ENCODE results near the gene NCS1. TPM values are rescaled to one million over a fixed set of nuclear protein-coding genes. Genes with fewer than 3 reads are reported as not detected.

NCS1 gene
- total RNA-seq, 1 donor from 2014 or later, result 20.1 TPM

DNA sequence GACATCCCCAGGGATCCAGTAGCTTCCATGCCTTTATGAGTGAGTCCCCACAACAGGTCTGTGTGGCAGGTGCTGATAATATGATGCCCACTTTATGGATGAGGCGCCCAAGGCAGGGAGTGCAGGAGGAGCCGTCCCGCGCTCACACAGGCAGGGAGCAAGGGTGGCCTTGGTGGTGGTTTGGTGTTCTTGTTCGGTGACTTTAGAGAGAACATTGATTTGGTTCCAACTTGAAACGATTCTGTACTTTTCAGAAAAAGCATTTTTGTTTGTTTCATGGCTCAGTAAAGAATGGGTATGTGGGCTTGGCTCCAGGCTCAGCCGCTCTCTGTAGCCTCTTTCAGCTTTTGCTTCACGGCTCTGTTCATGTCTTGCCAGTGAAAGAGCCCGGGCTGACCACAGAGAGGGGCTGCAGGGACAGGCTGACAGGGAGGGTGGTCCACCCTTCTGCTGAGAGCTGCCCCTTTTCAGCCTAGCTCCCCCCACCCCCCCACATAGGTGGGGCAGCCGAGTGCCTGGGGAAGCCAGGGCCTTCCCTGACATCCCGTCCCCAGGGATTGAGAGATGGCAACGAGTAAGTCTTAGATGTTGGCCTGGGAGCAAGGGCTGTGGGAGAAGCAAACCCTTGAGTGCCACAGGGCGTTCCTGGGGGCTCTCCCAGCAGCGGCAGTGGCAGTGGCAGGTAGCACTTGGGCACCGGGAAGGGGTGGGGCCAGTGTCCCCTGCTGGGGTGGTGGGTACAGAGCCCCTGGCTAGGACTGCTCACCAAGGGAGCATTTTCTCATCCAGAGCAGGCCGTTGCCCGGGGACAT lies 28.0 kb downstream of the NCS1 start:
- Mint-ChIP-seq H3K27me3 (ENCODE audit: unreplicated experiment) (peaks cover 4% of the 10 kb centered on the region), H3K4me1 (ENCODE audit: unreplicated experiment) (peaks cover 18% of the 10 kb centered on the region), H3K4me3 (ENCODE audit: unreplicated experiment) (no peak overlapping the region), H3K27ac (ENCODE audit: unreplicated experiment) (no peak overlapping the region), H3K36me3 (ENCODE audit: low read depth, unreplicated experiment) (no peaks in the 10 kb centered on the region), H3K9me3 (ENCODE audit: unreplicated experiment) (no peaks in the 10 kb centered on the region)
- no peak for DNase-seq (ENCODE audit: low spot score)
- TF ChIP-seq, protein P1, sequence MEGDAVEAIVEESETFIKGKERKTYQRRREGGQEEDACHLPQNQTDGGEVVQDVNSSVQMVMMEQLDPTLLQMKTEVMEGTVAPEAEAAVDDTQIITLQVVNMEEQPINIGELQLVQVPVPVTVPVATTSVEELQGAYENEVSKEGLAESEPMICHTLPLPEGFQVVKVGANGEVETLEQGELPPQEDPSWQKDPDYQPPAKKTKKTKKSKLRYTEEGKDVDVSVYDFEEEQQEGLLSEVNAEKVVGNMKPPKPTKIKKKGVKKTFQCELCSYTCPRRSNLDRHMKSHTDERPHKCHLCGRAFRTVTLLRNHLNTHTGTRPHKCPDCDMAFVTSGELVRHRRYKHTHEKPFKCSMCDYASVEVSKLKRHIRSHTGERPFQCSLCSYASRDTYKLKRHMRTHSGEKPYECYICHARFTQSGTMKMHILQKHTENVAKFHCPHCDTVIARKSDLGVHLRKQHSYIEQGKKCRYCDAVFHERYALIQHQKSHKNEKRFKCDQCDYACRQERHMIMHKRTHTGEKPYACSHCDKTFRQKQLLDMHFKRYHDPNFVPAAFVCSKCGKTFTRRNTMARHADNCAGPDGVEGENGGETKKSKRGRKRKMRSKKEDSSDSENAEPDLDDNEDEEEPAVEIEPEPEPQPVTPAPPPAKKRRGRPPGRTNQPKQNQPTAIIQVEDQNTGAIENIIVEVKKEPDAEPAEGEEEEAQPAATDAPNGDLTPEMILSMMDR (IDR thresholded peaks at IDR 0.05; ENCODE audit: unreplicated experiment), result no peak

DNA sequence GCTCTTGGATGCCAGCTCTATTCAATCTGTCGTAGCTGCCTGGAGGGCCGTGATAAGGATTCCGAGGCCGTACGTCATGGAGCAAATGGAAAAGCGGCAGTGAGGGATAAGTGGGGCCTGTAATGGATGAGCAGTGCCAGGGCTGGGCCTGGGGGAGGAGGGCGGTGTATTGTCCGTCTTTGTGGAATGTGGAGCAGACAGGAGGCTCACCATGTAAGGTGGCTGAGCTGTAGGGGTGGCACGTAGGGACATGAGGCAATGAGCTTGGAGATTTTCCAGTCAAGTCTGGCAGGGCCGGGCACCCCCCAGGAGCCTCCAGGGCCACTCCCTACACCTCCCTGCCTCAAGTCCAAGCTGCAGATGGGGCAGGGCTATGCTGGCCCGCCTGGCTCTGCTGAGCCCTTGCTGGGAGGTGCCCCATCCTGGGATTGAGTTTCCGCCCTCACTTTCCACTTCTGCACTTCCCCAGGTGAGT lies 29.2 kb downstream of the NCS1 start:
- Mint-ChIP-seq H3K27ac (ENCODE audit: unreplicated experiment) (no peak overlapping the region), H3K9me3 (ENCODE audit: unreplicated experiment) (no peaks in the 10 kb centered on the region), H3K4me1 (ENCODE audit: unreplicated experiment) (peaks cover 18% of the 10 kb centered on the region), H3K36me3 (ENCODE audit: low read depth, unreplicated experiment) (no peaks in the 10 kb centered on the region), H3K4me3 (ENCODE audit: unreplicated experiment) (no peak overlapping the region), H3K27me3 (ENCODE audit: unreplicated experiment) (peaks cover 4% of the 10 kb centered on the region)
- no peak for DNase-seq (ENCODE audit: low spot score)
- TF ChIP-seq, protein P1 (IDR thresholded peaks at IDR 0.05; ENCODE audit: unreplicated experiment), result no peak

DNA sequence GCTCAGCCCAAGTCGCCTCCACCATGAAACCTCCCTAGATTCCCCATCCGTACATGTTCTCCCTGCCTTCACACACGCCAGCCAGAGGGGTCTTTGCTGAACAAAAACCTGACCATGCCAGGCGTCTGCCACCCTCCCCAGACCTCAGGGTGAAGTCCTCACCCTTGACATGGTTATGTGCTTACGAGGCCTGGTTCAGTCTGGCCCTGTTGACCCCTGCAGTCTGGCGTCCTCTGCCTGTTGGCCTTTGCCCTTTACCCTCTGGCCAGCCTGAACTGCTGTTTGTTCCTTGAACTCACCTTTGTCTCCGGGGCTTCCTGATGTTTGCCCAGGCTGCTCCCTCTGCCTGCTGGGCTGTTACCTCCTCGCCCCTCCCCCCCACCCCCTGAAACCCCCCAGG lies 29.8 kb downstream of the NCS1 start:
- Mint-ChIP-seq H3K9me3 (ENCODE audit: unreplicated experiment) (no peaks in the 10 kb centered on the region), H3K4me1 (ENCODE audit: unreplicated experiment) (peaks cover 20% of the 10 kb centered on the region), H3K36me3 (ENCODE audit: low read depth, unreplicated experiment) (no peaks in the 10 kb centered on the region), H3K27me3 (ENCODE audit: unreplicated experiment) (peaks cover 4% of the 10 kb centered on the region), H3K4me3 (ENCODE audit: unreplicated experiment) (no peak overlapping the region), H3K27ac (ENCODE audit: unreplicated experiment) (peak overlapping the region; percentile 75)
- no peak for DNase-seq (ENCODE audit: low spot score)
- TF ChIP-seq, protein P1 (IDR thresholded peaks at IDR 0.05; ENCODE audit: unreplicated experiment), result no peak

DNA sequence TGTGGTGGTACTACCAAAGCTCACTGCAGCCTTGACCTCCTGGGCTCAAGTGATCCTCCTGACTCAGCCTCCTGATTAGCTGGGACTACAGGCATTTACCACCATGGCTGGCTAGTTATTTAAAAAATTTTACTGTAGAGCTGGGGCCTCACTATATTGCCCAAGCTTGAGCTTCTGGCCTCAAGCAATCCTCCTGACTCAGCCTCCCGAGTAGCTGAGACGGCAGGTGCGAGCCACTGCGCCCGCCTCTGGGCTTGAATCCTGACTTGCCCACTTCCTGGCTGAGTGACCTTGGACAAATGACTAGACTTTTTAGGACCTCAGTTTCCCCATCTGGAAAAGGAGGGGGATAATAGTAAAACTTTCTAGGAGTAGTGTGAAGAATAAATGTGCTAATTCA lies 32.1 kb downstream of the NCS1 start:
- Mint-ChIP-seq H3K9me3 (ENCODE audit: unreplicated experiment) (no peaks in the 10 kb centered on the region), H3K4me1 (ENCODE audit: unreplicated experiment) (peaks cover 41% of the 10 kb centered on the region), H3K4me3 (ENCODE audit: unreplicated experiment) (no peak overlapping the region), H3K36me3 (ENCODE audit: low read depth, unreplicated experiment) (no peaks in the 10 kb centered on the region), H3K27ac (ENCODE audit: unreplicated experiment) (peak overlapping the region; percentile 2), H3K27me3 (ENCODE audit: unreplicated experiment) (peaks cover 15% of the 10 kb centered on the region)
- TF ChIP-seq, protein P1 (IDR thresholded peaks at IDR 0.05; ENCODE audit: unreplicated experiment), result no peak
- DNase-seq (ENCODE audit: low spot score), result no peak

DNA sequence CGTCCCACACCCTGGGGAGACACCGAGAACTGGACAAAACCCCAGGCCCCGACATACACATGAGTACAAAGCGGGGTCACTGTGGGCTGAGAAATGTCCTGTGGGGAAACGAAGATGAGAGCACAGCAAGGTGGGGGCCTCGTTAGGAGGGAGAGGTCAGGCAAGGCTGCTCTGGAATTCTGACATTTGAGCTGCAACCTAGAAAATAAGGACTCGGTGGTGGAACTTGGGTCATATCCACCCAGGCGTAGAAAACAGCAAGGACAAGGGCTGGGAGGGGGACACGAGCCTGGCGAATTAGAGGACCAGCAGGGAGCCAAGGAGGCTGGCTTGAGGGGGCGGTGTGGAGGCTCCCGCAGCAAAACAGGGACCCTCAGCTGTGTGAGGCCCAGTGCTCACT lies 32.8 kb downstream of the NCS1 start:
- TF ChIP-seq, protein P1 (IDR thresholded peaks at IDR 0.05; ENCODE audit: unreplicated experiment), result no peak
- no peak for DNase-seq (ENCODE audit: low spot score)
- no peak overlapping the region for H3K27ac Mint-ChIP-seq (ENCODE audit: unreplicated experiment)
- H3K36me3 Mint-ChIP-seq (ENCODE audit: low read depth, unreplicated experiment), result no peaks in the 10 kb centered on the region
- peaks cover 41% of the 10 kb centered on the region for H3K4me1 Mint-ChIP-seq (ENCODE audit: unreplicated experiment)
- H3K27me3 Mint-ChIP-seq (ENCODE audit: unreplicated experiment), result peaks cover 16% of the 10 kb centered on the region
- no peak overlapping the region for H3K4me3 Mint-ChIP-seq (ENCODE audit: unreplicated experiment)
- H3K9me3 Mint-ChIP-seq (ENCODE audit: unreplicated experiment), result no peaks in the 10 kb centered on the region

All from endothelial cell (in vitro differentiated cells).